ENCODE measurements around the gene RPL35A.

Gene RPL35A

DNA sequence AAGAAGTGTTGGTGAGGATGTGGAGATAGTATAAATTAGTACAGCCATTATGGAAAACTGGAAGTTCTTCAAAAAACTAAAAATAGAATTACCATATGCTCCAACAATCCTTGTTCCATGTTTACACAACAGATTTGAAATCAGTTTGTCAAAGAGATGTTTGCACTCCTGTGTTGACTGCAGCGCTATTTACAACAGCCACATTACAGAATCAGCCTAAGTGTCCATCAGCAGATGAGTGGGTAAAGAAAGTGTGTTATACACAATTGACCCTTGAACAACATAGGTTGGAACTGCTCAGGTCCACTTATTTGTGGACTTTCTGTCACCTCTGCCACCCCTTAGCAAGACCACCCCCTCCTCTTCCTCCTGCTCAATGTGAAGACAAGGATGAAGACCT is 44.7 kb downstream of the RPL35A start:
- TF ChIP-seq, protein P1, sequence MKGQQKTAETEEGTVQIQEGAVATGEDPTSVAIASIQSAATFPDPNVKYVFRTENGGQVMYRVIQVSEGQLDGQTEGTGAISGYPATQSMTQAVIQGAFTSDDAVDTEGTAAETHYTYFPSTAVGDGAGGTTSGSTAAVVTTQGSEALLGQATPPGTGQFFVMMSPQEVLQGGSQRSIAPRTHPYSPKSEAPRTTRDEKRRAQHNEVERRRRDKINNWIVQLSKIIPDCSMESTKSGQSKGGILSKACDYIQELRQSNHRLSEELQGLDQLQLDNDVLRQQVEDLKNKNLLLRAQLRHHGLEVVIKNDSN (IDR thresholded peaks at IDR 0.05), result no peak
- TF ChIP-seq, protein P2, sequence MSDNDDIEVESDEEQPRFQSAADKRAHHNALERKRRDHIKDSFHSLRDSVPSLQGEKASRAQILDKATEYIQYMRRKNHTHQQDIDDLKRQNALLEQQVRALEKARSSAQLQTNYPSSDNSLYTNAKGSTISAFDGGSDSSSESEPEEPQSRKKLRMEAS (IDR thresholded peaks at IDR 0.05), result no peak
- TF ChIP-seq TAF1 (IDR thresholded peaks at IDR 0.05; ENCODE audit: low read depth) (no peak), EP300 (IDR thresholded peaks at IDR 0.05; ENCODE audit: borderline replicate concordance) (no peak), TEAD4 (IDR thresholded peaks at IDR 0.05) (no peak), CEBPB (IDR thresholded peaks at IDR 0.05) (no peak), EGR1 (IDR thresholded peaks at IDR 0.05) (no peak), RAD21 (IDR thresholded peaks at IDR 0.05; ENCODE audit: low read depth) (no peak), ZBTB7A (IDR thresholded peaks at IDR 0.05; ENCODE audit: low read depth) (no peak), YY1 (IDR thresholded peaks at IDR 0.05; ENCODE audit: low read depth) (no peak), FOXM1 (IDR thresholded peaks at IDR 0.05; ENCODE audit: borderline replicate concordance, low read depth) (no peak), NFIC (IDR thresholded peaks at IDR 0.05) (no peak), TCF12 (IDR thresholded peaks at IDR 0.05; ENCODE audit: low read depth) (no peak)
- TF ChIP-seq, protein P3, sequence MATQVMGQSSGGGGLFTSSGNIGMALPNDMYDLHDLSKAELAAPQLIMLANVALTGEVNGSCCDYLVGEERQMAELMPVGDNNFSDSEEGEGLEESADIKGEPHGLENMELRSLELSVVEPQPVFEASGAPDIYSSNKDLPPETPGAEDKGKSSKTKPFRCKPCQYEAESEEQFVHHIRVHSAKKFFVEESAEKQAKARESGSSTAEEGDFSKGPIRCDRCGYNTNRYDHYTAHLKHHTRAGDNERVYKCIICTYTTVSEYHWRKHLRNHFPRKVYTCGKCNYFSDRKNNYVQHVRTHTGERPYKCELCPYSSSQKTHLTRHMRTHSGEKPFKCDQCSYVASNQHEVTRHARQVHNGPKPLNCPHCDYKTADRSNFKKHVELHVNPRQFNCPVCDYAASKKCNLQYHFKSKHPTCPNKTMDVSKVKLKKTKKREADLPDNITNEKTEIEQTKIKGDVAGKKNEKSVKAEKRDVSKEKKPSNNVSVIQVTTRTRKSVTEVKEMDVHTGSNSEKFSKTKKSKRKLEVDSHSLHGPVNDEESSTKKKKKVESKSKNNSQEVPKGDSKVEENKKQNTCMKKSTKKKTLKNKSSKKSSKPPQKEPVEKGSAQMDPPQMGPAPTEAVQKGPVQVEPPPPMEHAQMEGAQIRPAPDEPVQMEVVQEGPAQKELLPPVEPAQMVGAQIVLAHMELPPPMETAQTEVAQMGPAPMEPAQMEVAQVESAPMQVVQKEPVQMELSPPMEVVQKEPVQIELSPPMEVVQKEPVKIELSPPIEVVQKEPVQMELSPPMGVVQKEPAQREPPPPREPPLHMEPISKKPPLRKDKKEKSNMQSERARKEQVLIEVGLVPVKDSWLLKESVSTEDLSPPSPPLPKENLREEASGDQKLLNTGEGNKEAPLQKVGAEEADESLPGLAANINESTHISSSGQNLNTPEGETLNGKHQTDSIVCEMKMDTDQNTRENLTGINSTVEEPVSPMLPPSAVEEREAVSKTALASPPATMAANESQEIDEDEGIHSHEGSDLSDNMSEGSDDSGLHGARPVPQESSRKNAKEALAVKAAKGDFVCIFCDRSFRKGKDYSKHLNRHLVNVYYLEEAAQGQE (IDR thresholded peaks at IDR 0.05; ENCODE audit: low read depth), result no peak

DNA sequence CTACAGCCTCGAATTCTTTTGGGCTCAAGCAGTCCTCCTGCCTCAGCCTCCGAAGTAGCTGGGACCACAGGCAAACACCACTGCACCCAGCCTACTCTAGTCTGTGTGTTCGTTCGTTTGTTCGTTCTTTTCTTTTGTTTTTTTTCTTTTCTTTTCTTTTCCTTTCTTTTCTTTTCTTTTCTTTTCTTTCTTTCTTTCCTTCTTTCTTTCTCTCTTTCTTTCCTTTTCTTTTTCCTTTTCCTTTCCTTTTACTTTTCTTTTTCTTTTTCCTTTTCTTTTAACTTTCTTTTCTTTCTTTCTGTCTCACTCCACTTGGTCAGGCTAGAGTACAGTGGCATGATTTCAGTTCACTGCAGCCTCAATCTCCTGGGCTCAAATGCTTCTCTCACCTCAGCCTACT is 46.9 kb downstream of the RPL35A start:
- TF ChIP-seq, protein P2 (IDR thresholded peaks at IDR 0.05), result no peak
- TF ChIP-seq FOXM1 (IDR thresholded peaks at IDR 0.05; ENCODE audit: borderline replicate concordance, low read depth), result no peak

DNA sequence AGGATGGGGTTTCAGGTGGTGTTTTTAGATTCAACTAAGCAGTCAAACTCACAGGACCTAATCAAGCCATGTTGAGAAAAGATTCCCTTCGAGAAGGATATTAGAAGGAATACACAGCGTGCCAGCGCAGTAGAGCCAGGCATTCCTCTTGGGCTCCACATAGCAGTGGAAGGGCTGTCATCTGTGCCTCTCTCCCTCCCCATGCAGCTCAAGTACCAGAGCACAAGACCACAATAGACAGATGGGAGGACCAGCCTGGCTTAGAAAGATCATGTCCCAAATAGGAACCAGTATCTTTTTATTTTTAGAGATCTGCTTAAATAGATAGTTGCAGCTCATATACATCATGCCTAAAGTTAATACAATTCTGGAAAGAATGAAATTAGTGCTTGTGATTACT is 47.9 kb downstream of the RPL35A start:
- no peak for TF ChIP-seq CREB1 (IDR thresholded peaks at IDR 0.05; ENCODE audit: low read depth)
- no peak for TF ChIP-seq RAD21 (IDR thresholded peaks at IDR 0.05; ENCODE audit: low read depth)
- TF ChIP-seq CEBPB (IDR thresholded peaks at IDR 0.05), result no peak
- TF ChIP-seq TCF12 (IDR thresholded peaks at IDR 0.05; ENCODE audit: low read depth), result no peak
- TF ChIP-seq FOXM1 (IDR thresholded peaks at IDR 0.05; ENCODE audit: borderline replicate concordance, low read depth), result no peak
- TF ChIP-seq EGR1 (IDR thresholded peaks at IDR 0.05), result no peak
- TF ChIP-seq, protein P2 (IDR thresholded peaks at IDR 0.05), result no peak
- TF ChIP-seq, protein P3 (IDR thresholded peaks at IDR 0.05; ENCODE audit: low read depth), result no peak
- no peak for TF ChIP-seq YY1 (IDR thresholded peaks at IDR 0.05; ENCODE audit: low read depth)
- no peak for TF ChIP-seq NFIC (IDR thresholded peaks at IDR 0.05)
- TF ChIP-seq ZBTB7A (IDR thresholded peaks at IDR 0.05; ENCODE audit: low read depth), result no peak
- no peak for TF ChIP-seq TAF1 (IDR thresholded peaks at IDR 0.05; ENCODE audit: low read depth)
- TF ChIP-seq TEAD4 (IDR thresholded peaks at IDR 0.05), result no peak
- TF ChIP-seq EP300 (IDR thresholded peaks at IDR 0.05; ENCODE audit: borderline replicate concordance), result no peak
- TF ChIP-seq, protein P1 (IDR thresholded peaks at IDR 0.05), result no peak

All from Ishikawa (cell line).